Astrocyte (in vitro differentiated cells and primary cell): ENCODE data around the gene KRTAP5-1. TPM values are rescaled to one million over a fixed set of nuclear protein-coding genes. Genes with fewer than 3 reads are reported as not detected.

Source experiments
- DNase-seq: peaks from one replicate; pipeline ENCODE4 v3.0.0-alpha.2; 2010; ENCODE audit warnings: low read depth
- FAIRE-seq: peaks from 2 replicates; lab custom pipeline; 2011; peaks lifted over from hg19 to GRCh38; lab: Jason Lieb, UNC
- H2AFZ ChIP-seq: 2 replicates; pipeline ENCODE4 v1.6.0; 2012; ENCODE audit warnings: low read depth, low read length, inconsistent platforms
- H3K27ac ChIP-seq: 2 replicates; pipeline ENCODE4 v1.5.1; 2011; ENCODE audit warnings: low read depth, low read length, inconsistent platforms
- H3K27me3 ChIP-seq: 2 replicates; pipeline ENCODE4 v1.6.0; 2011; ENCODE audit warnings: low read length, inconsistent platforms; ENCODE audit not compliant: insufficient read depth
- H3K36me3 ChIP-seq: 2 replicates; pipeline ENCODE4 v1.5.1; 2011; ENCODE audit warnings: low read length, inconsistent platforms; ENCODE audit not compliant: insufficient read depth
- H3K4me1 ChIP-seq: 2 replicates; pipeline ENCODE4 v1.5.1; 2011; ENCODE audit warnings: low read length, inconsistent platforms; ENCODE audit not compliant: insufficient read depth
- H3K4me2 ChIP-seq: 2 replicates; pipeline ENCODE4 v1.6.0; 2012; ENCODE audit warnings: low read length, inconsistent platforms
- H3K4me3 ChIP-seq: 2 replicates; pipeline ENCODE4 v1.5.1; 2011; ENCODE audit warnings: low read depth, mild to moderate bottlenecking, low read length, inconsistent platforms; ENCODE audit not compliant: insufficient read depth
- H3K79me2 ChIP-seq: 2 replicates; pipeline ENCODE4 v1.6.0; 2012; ENCODE audit warnings: mild to moderate bottlenecking, low read length, inconsistent platforms; ENCODE audit not compliant: insufficient read depth
- H3K9ac ChIP-seq: 2 replicates; pipeline ENCODE4 v1.6.0; 2012; ENCODE audit warnings: mild to moderate bottlenecking, low read length, inconsistent platforms
- H3K9me3 ChIP-seq: 2 replicates; pipeline ENCODE4 v1.5.1; 2012; ENCODE audit warnings: low read depth, mild to moderate bottlenecking, low read length, inconsistent platforms; ENCODE audit not compliant: insufficient read depth
- H4K20me1 ChIP-seq: 2 replicates; pipeline ENCODE4 v1.6.0; 2012; ENCODE audit warnings: low read length, inconsistent platforms; ENCODE audit not compliant: insufficient read depth
- H3K27ac Mint-ChIP-seq: one replicate; pipeline ENCODE4 v1.8.0; 2021; ENCODE audit warnings: mild to moderate bottlenecking, mixed read lengths; ENCODE audit not compliant: unreplicated experiment
- H3K27me3 Mint-ChIP-seq: one replicate; pipeline ENCODE4 v1.8.0; 2021; ENCODE audit warnings: low read depth, mixed read lengths; ENCODE audit not compliant: unreplicated experiment
- H3K36me3 Mint-ChIP-seq: one replicate; pipeline ENCODE4 v1.8.0; 2021; ENCODE audit warnings: low read depth, mixed read lengths; ENCODE audit not compliant: unreplicated experiment
- H3K4me1 Mint-ChIP-seq: one replicate; pipeline ENCODE4 v1.8.0; 2021; ENCODE audit warnings: low read depth, mixed read lengths; ENCODE audit not compliant: unreplicated experiment
- H3K4me3 Mint-ChIP-seq: one replicate; pipeline ENCODE4 v1.8.0; 2021; ENCODE audit warnings: mild to moderate bottlenecking, moderate library complexity, mixed read lengths; ENCODE audit not compliant: unreplicated experiment
- H3K9me3 Mint-ChIP-seq: one replicate; pipeline ENCODE4 v1.8.0; 2021; ENCODE audit warnings: mild to moderate bottlenecking, mixed read lengths; ENCODE audit not compliant: unreplicated experiment
- CTCF ChIP-seq: IDR thresholded peaks from 2 replicates; pipeline ENCODE4 v1.5.1; 2011; ENCODE audit warnings: low read depth, mild to moderate bottlenecking, inconsistent platforms, low read length, moderate library complexity; ENCODE audit not compliant: insufficient read depth
- EZH2 ChIP-seq: IDR thresholded peaks from 2 replicates; pipeline ENCODE4 v1.6.1; 2012; ENCODE audit warnings: mild to moderate bottlenecking, low read length, inconsistent platforms; ENCODE audit not compliant: insufficient read depth
- total RNA-seq: library from RNA; stranded (reverse); gene quantifications from 2 replicates; pipeline ENCODE4 v1.2.1, GENCODE V29; 2021

KRTAP5-1 gene
- total RNA-seq, 1 donor from 2014 or later = not detected

- H3K27me3 ChIP-seq = peaks cover 27% of the 10 kb centered on the region
- no peak for FAIRE-seq
- no peak for DNase-seq
- no peaks in the 10 kb centered on the region for H3K79me2 ChIP-seq
- H3K9ac ChIP-seq = no peak overlapping the region
- no peak overlapping the region for H2AFZ ChIP-seq
- Mint-ChIP-seq H3K27me3 (peaks cover 40% of the 10 kb centered on the region), H3K9me3 (no peaks in the 10 kb centered on the region), H3K4me1 (no peaks in the 10 kb centered on the region), H3K36me3 (peaks cover 1% of the 10 kb centered on the region), H3K4me3 (no peak overlapping the region), H3K27ac (no peak overlapping the region)
- H3K4me2 ChIP-seq = peak overlapping the region; percentile 76
- no peak for TF ChIP-seq CTCF
- TF ChIP-seq EZH2 = peak; percentile 82
- no peak overlapping the region for H3K4me3 ChIP-seq
- H4K20me1 ChIP-seq = no peaks in the 10 kb centered on the region
- no peaks in the 10 kb centered on the region for H3K4me1 ChIP-seq
- H3K9me3 ChIP-seq = no peaks in the 10 kb centered on the region
- H3K27ac ChIP-seq = no peak overlapping the region
- H3K36me3 ChIP-seq = no peaks in the 10 kb centered on the region
These were observed 37.5 kb downstream of the KRTAP5-1 start for GRCh38 chr11:1547467-1548098.

GRCh38 chr11:1546536-1547466 lies 38.3 kb downstream of the KRTAP5-1 start:
- TF ChIP-seq EZH2 (peak; percentile 64), CTCF (peak; percentile 10)
- FAIRE-seq (no peak), DNase-seq (no peak)
- Histone ChIP-seq H3K4me2 (peak overlapping the region; percentile 76), H3K27me3 (peaks cover 29% of the 10 kb centered on the region), H3K4me3 (peak overlapping the region; percentile 37), H3K79me2 (no peaks in the 10 kb centered on the region), H3K27ac (no peak overlapping the region), H3K9ac (no peak overlapping the region), H3K36me3 (no peaks in the 10 kb centered on the region), H2AFZ (peak overlapping the region; percentile 56), H4K20me1 (no peaks in the 10 kb centered on the region), H3K9me3 (no peaks in the 10 kb centered on the region), H3K4me1 (no peaks in the 10 kb centered on the region)
- no peak overlapping the region for H3K4me3 Mint-ChIP-seq
- H3K4me1 Mint-ChIP-seq = no peaks in the 10 kb centered on the region
- H3K27ac Mint-ChIP-seq = no peak overlapping the region
- H3K9me3 Mint-ChIP-seq = no peaks in the 10 kb centered on the region
- H3K27me3 Mint-ChIP-seq = peaks cover 42% of the 10 kb centered on the region
- H3K36me3 Mint-ChIP-seq = peaks cover 1% of the 10 kb centered on the region
